Heart left ventricle (tissue), 16 donors: Measurements from ENCODE around the gene LAMA3. TPM values are rescaled to one million over a fixed set of nuclear protein-coding genes. Genes with fewer than 3 reads are reported as not detected.

Experiments used
- ATAC-seq, 4 donors: fragments of 200-7000 bp; cut with Tn5 transposase; one replicate each; pipeline ENCODE4 v1.9.1; 2020 to 2022; ENCODE audit warnings: moderate library complexity in 4 of 4, mild to moderate bottlenecking in 3 of 4, moderate number of reproducible peaks in 1 of 4
- DNase-seq, 5 donors: peaks; one replicate each; pipeline ENCODE4 v3.0.0-alpha.2; 2020
- H3K27ac ChIP-seq, 12 donors: fragments of 200-600 bp; sonication (generic) in 4 of 12; one replicate each; pipeline versions ENCODE4 v1.5.0 to v1.8.0; 2016 to 2022; ENCODE audit warnings: mild to moderate bottlenecking in 2 of 12
- H3K27me3 ChIP-seq, 9 donors: fragments of 200-600 bp; sonication (generic) in 2 of 9; one replicate each; pipeline versions ENCODE4 v1.5.1 to v1.8.0; 2016 to 2022; ENCODE audit warnings: mild to moderate bottlenecking in 3 of 9
- H3K36me3 ChIP-seq, 9 donors: fragments of 200-600 bp; sonication (generic) in 2 of 9; one replicate each; pipeline versions ENCODE4 v1.5.0 to v1.8.0; 2018 to 2022; ENCODE audit warnings: mild to moderate bottlenecking in 2 of 9
- H3K4me1 ChIP-seq, 12 donors: fragments of 200-600 bp; sonication (generic) in 4 of 12; one replicate each; pipeline versions ENCODE4 v1.5.0 to v1.8.0; 2016 to 2022; ENCODE audit warnings: mild to moderate bottlenecking in 3 of 12
- H3K4me3 ChIP-seq, 12 donors: fragments of 200-600 bp; sonication (generic) in 4 of 12; one replicate each; pipeline versions ENCODE4 v1.5.0 to v1.8.0; 2017 to 2022; ENCODE audit warnings: mild to moderate bottlenecking in 9 of 12, moderate library complexity in 4 of 12
- H3K9me3 ChIP-seq, 12 donors: fragments of 200-600 bp; sonication (generic) in 4 of 12; one replicate each; pipeline versions ENCODE4 v1.5.0 to v1.8.0; 2016 to 2022; ENCODE audit warnings: mild to moderate bottlenecking in 1 of 12
- POLR2A ChIP-seq, 2 donors: fragments of 450-650 bp; IDR thresholded peaks; one replicate each; pipeline ENCODE4 v1.6.1; 2017; ENCODE audit warnings: antibody characterized with exemption in 2 of 2, mild to moderate bottlenecking in 2 of 2, moderate library complexity in 2 of 2
- WGBS, 4 donors: extraction: QIAGEN DNeasy Blood & Tissue Kit in 2 of 4; methylation state at CpG; one replicate each; pipeline versions ENCODE4 v1.1.5 to v1.1.7; 2013 to 2018; 5-methylcytosine and 5-hydroxymethylcytosine counted together
- intact Hi-C, 10 donors: fragments of 100-400 bp; cut with DNase I; formaldehyde crosslinking; loops; one replicate each; pipeline versions ENCODE4 v1.11.1 to v1.14.2; 2022
- polyA plus RNA-seq, 2 donors: library from polyadenylated mRNA; stranded (reverse); fragments of 200-250 nt; gene quantifications; one replicate each; pipeline ENCODE4 v1.2.3, GENCODE V29; 2013
- total RNA-seq, 9 donors: library from RNA; depleted of rRNA in 2 of 9; stranded (reverse); fragments of >200 nt in 2 of 9; fragmentation: NEBNext Ultra II Directional in 3 of 9; extraction: Animal tissue kit (Norgen Biotek cat#: 25700) in 3 of 9; gene quantifications; one replicate each; pipeline versions ENCODE4 v1.1.0 to v1.2.4, GENCODE V29; 2016 to 2023
- TF ChIP-seq, protein P1 (sequence below), 12 donors: fragments of 200-600 bp; sonication (generic) in 4 of 12; IDR thresholded peaks; one replicate each; pipeline versions ENCODE4 v1.5.0 to v1.8.0; 2018 to 2022; ENCODE audit warnings: antibody characterized with exemption in 12 of 12, mild to moderate bottlenecking in 5 of 12
- donor health status: ischemic (EF 13 %, LVEDD 7.1; RV severe dilation, severe dysfunction).
- donor health status: healthy with polysubstance abuse.
- donor health status: DM: no; HTN: yes; CAD: no.
- donor health status: DM: no; HTN: no; CAD: no.
- donor health status: ischemic (EF 25% LVEDD 6.9; RV normal size, moderate dysfunction).
- donor health status: ischemic (EF 25% LVEDD 5.7; RV mildly dilated, moderate dysfunction).
- donor health status: healthy.
- donor health status: DM: yes; HTN: yes; CAD: no.
- donor health status: ischemic (EF 35%, LVEDD 5.7; RV mildly dilated, moderate dysfunction).
- donor health status: nonischemic (EF 11% LVEDD 7.7; RV severe dilation, severe dysfunction).
- donor health status: DM: yes; HTN: yes; CAD: no.
- donor health status: PGD.
- donor health status: ischemic (EF 29% LVEDD 5.4; RV normal size, mild dysfunction).
- donor health status: nonischemic (EF 23%, LVEDD 6.1; RV moderate dilation, normal function).

The LAMA3 gene
- total and polyA plus RNA-seq, 11 donors, result 1.2 to 6.6 (median 3.2) TPM

DNA sequence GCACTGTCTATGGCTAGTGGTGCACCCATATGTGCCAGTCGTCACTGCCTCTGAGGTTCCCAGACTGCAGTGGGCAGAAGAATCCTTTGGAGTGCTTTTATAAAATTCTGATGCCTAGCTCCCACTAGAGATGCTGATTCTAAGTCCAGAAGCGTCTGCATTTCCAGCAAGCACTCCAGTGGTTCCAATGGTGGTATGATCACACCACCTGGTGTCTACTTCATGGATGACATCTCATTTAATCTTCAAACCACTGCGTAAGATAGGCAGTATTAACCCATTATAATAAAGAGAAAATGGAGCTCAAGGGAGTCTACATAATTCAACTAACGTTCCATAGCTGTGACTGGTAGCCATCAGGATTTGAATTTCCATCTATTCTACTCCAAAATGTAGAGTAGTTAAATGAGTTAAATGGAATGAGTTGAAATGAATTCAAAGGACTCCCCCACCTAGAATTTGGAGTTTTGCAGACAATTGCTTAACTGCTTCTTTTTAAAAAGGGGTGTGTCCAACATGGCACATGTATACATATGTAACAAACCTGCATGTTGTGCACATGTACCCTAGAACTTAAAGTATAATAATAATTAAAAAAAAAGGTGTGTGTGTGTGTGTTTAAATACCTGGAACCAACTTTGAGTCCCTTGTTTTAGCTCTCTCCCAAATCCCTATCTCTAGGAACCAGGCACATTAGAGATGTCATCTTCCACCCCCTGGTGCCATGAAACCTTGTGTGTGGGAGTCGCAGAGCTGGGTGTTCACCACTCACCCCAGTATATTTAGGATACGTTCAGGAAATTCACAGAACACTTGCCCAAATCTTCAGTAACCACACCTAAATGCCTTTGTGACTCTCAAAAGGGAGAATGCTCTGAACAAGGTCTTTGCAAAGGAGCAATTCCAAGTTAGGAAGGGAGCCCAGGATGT lies 14.1 kb downstream of the LAMA3 start:
- WGBS, 4 donors, result 49 to 56% (median 55%) methylated on average over 6 of the region's 6 CpGs
- H3K9me3 ChIP-seq, result peaks cover 0 to 16% (median 1%) of the 10 kb centered on the region in 12 donors
- no peaks in the 10 kb centered on the region for H3K36me3 ChIP-seq
- ATAC-seq (peak; percentile 50 to 89 (median 77)), DNase-seq (peak in 1 of 5 donors; percentile 28)
- H3K4me1 ChIP-seq, result peaks cover 0 to 9% (median 0%) of the 10 kb centered on the region in 12 donors
- H3K27ac ChIP-seq, result peak overlapping the region in 2 of 12 donors; percentile 26 to 55
- no peaks in the 10 kb centered on the region for H3K27me3 ChIP-seq
- no peak overlapping the region for H3K4me3 ChIP-seq
- no peak for TF ChIP-seq POLR2A (IDR thresholded peaks at IDR 0.05)
- TF ChIP-seq, protein P1, sequence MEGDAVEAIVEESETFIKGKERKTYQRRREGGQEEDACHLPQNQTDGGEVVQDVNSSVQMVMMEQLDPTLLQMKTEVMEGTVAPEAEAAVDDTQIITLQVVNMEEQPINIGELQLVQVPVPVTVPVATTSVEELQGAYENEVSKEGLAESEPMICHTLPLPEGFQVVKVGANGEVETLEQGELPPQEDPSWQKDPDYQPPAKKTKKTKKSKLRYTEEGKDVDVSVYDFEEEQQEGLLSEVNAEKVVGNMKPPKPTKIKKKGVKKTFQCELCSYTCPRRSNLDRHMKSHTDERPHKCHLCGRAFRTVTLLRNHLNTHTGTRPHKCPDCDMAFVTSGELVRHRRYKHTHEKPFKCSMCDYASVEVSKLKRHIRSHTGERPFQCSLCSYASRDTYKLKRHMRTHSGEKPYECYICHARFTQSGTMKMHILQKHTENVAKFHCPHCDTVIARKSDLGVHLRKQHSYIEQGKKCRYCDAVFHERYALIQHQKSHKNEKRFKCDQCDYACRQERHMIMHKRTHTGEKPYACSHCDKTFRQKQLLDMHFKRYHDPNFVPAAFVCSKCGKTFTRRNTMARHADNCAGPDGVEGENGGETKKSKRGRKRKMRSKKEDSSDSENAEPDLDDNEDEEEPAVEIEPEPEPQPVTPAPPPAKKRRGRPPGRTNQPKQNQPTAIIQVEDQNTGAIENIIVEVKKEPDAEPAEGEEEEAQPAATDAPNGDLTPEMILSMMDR (IDR thresholded peaks at IDR 0.05), result peak; percentile 38 to 74 (median 56)
- intact Hi-C loops, result loop anchor here in 9 of 10 donors (1.0 to 10.0 kb wide), 8 partner anchors 81 to 209 kb away; partner anchors contain the start of gene RMC1 (in 1 of the 9)

DNA sequence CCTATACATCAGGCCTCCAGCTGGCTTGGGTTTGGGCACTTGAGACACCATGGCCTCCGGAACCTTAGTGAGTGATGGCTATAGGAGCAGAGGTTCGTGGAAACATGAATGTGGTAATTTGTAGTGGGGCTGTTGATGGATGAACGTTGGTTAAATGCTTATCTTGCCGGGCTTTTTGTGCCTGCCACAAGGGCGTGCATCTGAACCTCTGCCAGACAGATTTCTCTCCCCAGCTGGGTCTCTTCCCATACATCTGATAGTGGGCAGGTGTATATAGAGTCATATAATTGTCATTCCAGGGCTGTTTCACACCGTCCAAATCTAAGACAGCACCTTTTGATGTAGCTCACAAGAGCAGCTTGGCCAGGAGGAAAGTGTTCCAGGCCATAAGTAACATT lies 14.7 kb downstream of the LAMA3 start:
- TF ChIP-seq, protein P1 (IDR thresholded peaks at IDR 0.05), result no peak
- no peak for TF ChIP-seq POLR2A (IDR thresholded peaks at IDR 0.05)
- H3K4me1 ChIP-seq, result peaks cover 0 to 9% (median 0%) of the 10 kb centered on the region in 12 donors
- DNase-seq, result no peak
- no peak overlapping the region for H3K4me3 ChIP-seq
- no peaks in the 10 kb centered on the region for H3K36me3 ChIP-seq
- intact Hi-C loops, result loop anchor here in 9 of 10 donors (1.0 to 10.0 kb wide), 8 partner anchors 81 to 209 kb away; partner anchors contain the start of gene RMC1 (in 1 of the 9)
- H3K27me3 ChIP-seq, result no peaks in the 10 kb centered on the region
- peaks cover 0 to 16% (median 1%) of the 10 kb centered on the region in 12 donors for H3K9me3 ChIP-seq
- peak overlapping the region in 2 of 12 donors; percentile 26 to 55 for H3K27ac ChIP-seq
- 64 to 79% (median 72%) methylated on average over 6 of the region's 6 CpGs for WGBS, 4 donors
- no peak for ATAC-seq

DNA sequence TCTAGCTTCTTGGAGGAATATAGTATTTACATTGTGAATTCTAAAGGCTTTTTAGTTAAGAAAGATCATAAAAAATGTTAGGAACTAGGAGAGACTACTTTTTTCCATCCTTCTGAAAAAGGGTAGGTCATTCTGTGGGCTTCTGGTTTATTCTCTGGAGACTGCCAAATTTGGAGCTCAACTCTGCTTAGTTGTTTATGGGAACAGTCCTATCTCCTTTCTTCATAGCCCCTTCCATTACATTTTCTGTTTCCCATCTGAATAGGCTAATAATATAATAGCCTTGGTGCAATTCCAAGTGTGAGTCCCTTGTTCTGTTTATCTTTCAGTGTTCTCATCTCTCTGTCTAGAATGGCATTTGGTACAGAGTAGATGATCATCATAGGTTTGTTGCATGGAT lies 15.6 kb downstream of the LAMA3 start:
- Histone ChIP-seq H3K4me3 (no peak overlapping the region), H3K27ac (peak overlapping the region in 3 of 12 donors; percentile 26 to 55 (median 39)), H3K36me3 (no peaks in the 10 kb centered on the region), H3K27me3 (no peaks in the 10 kb centered on the region), H3K9me3 (peaks cover 0 to 16% (median 1%) of the 10 kb centered on the region in 12 donors), H3K4me1 (peaks cover 0 to 9% (median 0%) of the 10 kb centered on the region in 12 donors)
- peak in 1 of 4 donors; percentile 42 for ATAC-seq
- no peak for TF ChIP-seq POLR2A (IDR thresholded peaks at IDR 0.05)
- TF ChIP-seq, protein P1 (IDR thresholded peaks at IDR 0.05), result no peak
- no peak for DNase-seq
- intact Hi-C loops, result loop anchor here in 7 of 10 donors (1.0 to 10.0 kb wide), 6 partner anchors 83 to 210 kb away; partner anchors contain the start of gene RMC1 (in 1 of the 7)
